ENCODE measurements around the gene NEURL3. TPM values are rescaled to one million over a fixed set of nuclear protein-coding genes. Genes with fewer than 3 reads are reported as not detected.

The NEURL3 gene
- total RNA-seq, 5 donors from 2014 or later (not counting 1 experiment from before 2014, with no cell fraction given): 0.23 TPM; not detected in 4

GRCh38 chr2:96533292-96534073 is 28.3 kb upstream of the NEURL3 start:
- H3K27ac ChIP-seq (ENCODE audit: low read length): no peak overlapping the region
- ATAC-seq (replicated peaks in 1 of 4): no peak
- 85% methylated on average over 5 of the region's 8 CpGs for WGBS (ENCODE audit: insufficient coverage)
- H3K9me3 ChIP-seq: no peaks in the 10 kb centered on the region
- Mint-ChIP-seq H3K27me3 (no peaks in the 10 kb centered on the region), H3K9me3 (no peaks in the 10 kb centered on the region), H3K27ac (peak overlapping the region; percentile 29 to 56), H3K4me1 (peaks cover 54 to 57% (median 55%) of the 10 kb centered on the region in 3 donors), H3K36me3 (no peaks in the 10 kb centered on the region), H3K4me3 (no peak overlapping the region)
- DNase-seq: no peak
- H3K4me3 ChIP-seq (ENCODE audit: control insufficient read depth in 1 of 2, extremely low read depth in 1 of 2, low read length in 1 of 2): no peak overlapping the region
- no peaks in the 10 kb centered on the region for H3K36me3 ChIP-seq (ENCODE audit: control insufficient read depth in 2 of 2, extremely low read depth in 1 of 2, insufficient read depth in 1 of 2, low read length in 1 of 2)
- CTCF ChIA-PET: no interaction called here
- H3K27me3 ChIP-seq (replicated peaks in 1 of 2; ENCODE audit: control insufficient read depth in 2 of 2, extremely low read depth in 1 of 2, insufficient read depth in 2 of 2, low read length in 1 of 2): no peaks in the 10 kb centered on the region
- POLR2A ChIA-PET: interaction anchor here in 1 of 2 donors (1.1 kb wide), 1 partner anchor 15 kb away, joined by 3 read pairs; no protein-coding TSS in a partner anchor
- peaks cover 13 to 55% of the 10 kb centered on the region in 2 experiments for H3K4me1 ChIP-seq (ENCODE audit: control insufficient read depth in 1 of 2, extremely low read depth in 1 of 2, insufficient read depth in 2 of 2, low read length in 2 of 2)

- Histone ChIP-seq H3K9me3 (no peaks in the 10 kb centered on the region), H3K27ac (ENCODE audit: low read length) (peak overlapping the region; percentile 62), H3K4me3 (ENCODE audit: control insufficient read depth in 1 of 2, extremely low read depth in 1 of 2, low read length in 1 of 2) (no peak overlapping the region), H3K36me3 (ENCODE audit: control insufficient read depth in 2 of 2, extremely low read depth in 1 of 2, insufficient read depth in 1 of 2, low read length in 1 of 2) (no peaks in the 10 kb centered on the region), H3K4me1 (ENCODE audit: control insufficient read depth in 1 of 2, extremely low read depth in 1 of 2, insufficient read depth in 2 of 2, low read length in 2 of 2) (peaks cover 19 to 55% of the 10 kb centered on the region in 2 experiments), H3K27me3 (replicated peaks in 1 of 2; ENCODE audit: control insufficient read depth in 2 of 2, extremely low read depth in 1 of 2, insufficient read depth in 2 of 2, low read length in 1 of 2) (no peaks in the 10 kb centered on the region)
- DNase-seq (no peak), ATAC-seq (replicated peaks in 1 of 4) (no peak)
- Mint-ChIP-seq H3K4me3 (peak overlapping the region in 1 of 3 donors; percentile 84), H3K36me3 (no peaks in the 10 kb centered on the region), H3K9me3 (no peaks in the 10 kb centered on the region), H3K27me3 (no peaks in the 10 kb centered on the region), H3K27ac (peak overlapping the region; percentile 80 to 90), H3K4me1 (peaks cover 58 to 64% (median 61%) of the 10 kb centered on the region in 3 donors)
- POLR2A ChIA-PET: interaction anchor here in 1 of 2 donors (0.9 kb wide), 1 partner anchor 25 kb away, joined by 3 read pairs; no protein-coding TSS in a partner anchor
- no CpG with 5 or more reads among the region's 7 CpGs for WGBS (ENCODE audit: insufficient coverage)
- CTCF ChIA-PET: interaction anchor here in 1 of 2 donors (1.0 kb wide), 1 partner anchor 21 kb away, joined by 4 read pairs; no protein-coding TSS in a partner anchor
Observed at GRCh38 chr2:96532641-96533291, 27.6 kb upstream of the NEURL3 start.

- 12% methylated on average over 3 of the region's 23 CpGs for WGBS (ENCODE audit: insufficient coverage)
- H3K9me3 Mint-ChIP-seq: no peaks in the 10 kb centered on the region
- peak; percentile 10 to 64 (median 18) for ATAC-seq (replicated peaks in 1 of 4)
- Histone ChIP-seq H3K4me3 (ENCODE audit: control insufficient read depth in 1 of 2, extremely low read depth in 1 of 2, low read length in 1 of 2) (peak overlapping the region; percentile 22 to 58), H3K27me3 (replicated peaks in 1 of 2; ENCODE audit: control insufficient read depth in 2 of 2, extremely low read depth in 1 of 2, insufficient read depth in 2 of 2, low read length in 1 of 2) (no peaks in the 10 kb centered on the region), H3K27ac (ENCODE audit: low read length) (peak overlapping the region; percentile 62), H3K9me3 (no peaks in the 10 kb centered on the region), H3K4me1 (ENCODE audit: control insufficient read depth in 1 of 2, extremely low read depth in 1 of 2, insufficient read depth in 2 of 2, low read length in 2 of 2) (peaks cover 21 to 59% of the 10 kb centered on the region in 2 experiments), H3K36me3 (ENCODE audit: control insufficient read depth in 2 of 2, extremely low read depth in 1 of 2, insufficient read depth in 1 of 2, low read length in 1 of 2) (no peaks in the 10 kb centered on the region)
- H3K27me3 Mint-ChIP-seq: no peaks in the 10 kb centered on the region
- CTCF ChIA-PET: interaction anchor here in 1 of 2 donors (0.5 to 1.0 kb wide), 4 partner anchors 15 to 258 kb away, joined by 3 to 4 read pairs (median 4); no protein-coding TSS in a partner anchor
- H3K4me1 Mint-ChIP-seq: peaks cover 60 to 68% (median 65%) of the 10 kb centered on the region in 3 donors
- POLR2A ChIA-PET: interaction anchor here (0.6 to 1.0 kb wide), 5 partner anchors 13 to 63 kb away, joined by 3 to 6 read pairs (median 3); no protein-coding TSS in a partner anchor
- H3K27ac Mint-ChIP-seq: peak overlapping the region; percentile 80 to 90
- DNase-seq: peak; percentile 38 to 97 (median 87)
- no peaks in the 10 kb centered on the region for H3K36me3 Mint-ChIP-seq
- H3K4me3 Mint-ChIP-seq: peak overlapping the region; percentile 61 to 84 (median 68)
Observed at GRCh38 chr2:96531872-96532505, 26.8 kb upstream of the NEURL3 start.

- no peaks in the 10 kb centered on the region for H3K36me3 Mint-ChIP-seq
- Histone ChIP-seq H3K27ac (ENCODE audit: low read length) (peak overlapping the region; percentile 62), H3K27me3 (replicated peaks in 1 of 2; ENCODE audit: control insufficient read depth in 2 of 2, extremely low read depth in 1 of 2, insufficient read depth in 2 of 2, low read length in 1 of 2) (peaks cover 0 to under 1% of the 10 kb centered on the region in 2 experiments), H3K4me1 (ENCODE audit: control insufficient read depth in 1 of 2, extremely low read depth in 1 of 2, insufficient read depth in 2 of 2, low read length in 2 of 2) (peaks cover 21 to 64% of the 10 kb centered on the region in 2 experiments), H3K36me3 (ENCODE audit: control insufficient read depth in 2 of 2, extremely low read depth in 1 of 2, insufficient read depth in 1 of 2, low read length in 1 of 2) (no peaks in the 10 kb centered on the region), H3K9me3 (no peaks in the 10 kb centered on the region), H3K4me3 (ENCODE audit: control insufficient read depth in 1 of 2, extremely low read depth in 1 of 2, low read length in 1 of 2) (peak overlapping the region in 1 of 2 donors; percentile 58)
- H3K9me3 Mint-ChIP-seq: no peaks in the 10 kb centered on the region
- POLR2A ChIA-PET: interaction anchor here (0.6 to 1.5 kb wide), 5 partner anchors 13 to 63 kb away, joined by 3 to 6 read pairs (median 4); no protein-coding TSS in a partner anchor
- no peak for DNase-seq
- no peak for ATAC-seq (replicated peaks in 1 of 4)
- peaks cover 64 to 73% (median 69%) of the 10 kb centered on the region in 3 donors for H3K4me1 Mint-ChIP-seq
- CTCF ChIA-PET: interaction anchor here in 1 of 2 donors (0.5 to 1.0 kb wide), 3 partner anchors 22 to 257 kb away, joined by 3 to 4 read pairs (median 3); no protein-coding TSS in a partner anchor
- H3K4me3 Mint-ChIP-seq: peak overlapping the region in 2 of 3 donors; percentile 68 to 84
- WGBS (ENCODE audit: insufficient coverage): 82% methylated on average over 3 of the region's 9 CpGs
- H3K27ac Mint-ChIP-seq: peak overlapping the region in 1 of 2 donors; percentile 90
- H3K27me3 Mint-ChIP-seq: no peaks in the 10 kb centered on the region
Observed at GRCh38 chr2:96531366-96531765, 26.2 kb upstream of the NEURL3 start.

GRCh38 chr2:96530474-96531357 is 25.6 kb upstream of the NEURL3 start:
- no peak overlapping the region for H3K27ac ChIP-seq (ENCODE audit: low read length)
- CTCF ChIA-PET: interaction anchor here (1.1 to 1.2 kb wide), 2 partner anchors 23 to 24 kb away, joined by 3 to 4 read pairs; no protein-coding TSS in a partner anchor
- no peak overlapping the region for H3K4me3 ChIP-seq (ENCODE audit: control insufficient read depth in 1 of 2, extremely low read depth in 1 of 2, low read length in 1 of 2)
- Mint-ChIP-seq H3K27me3 (no peaks in the 10 kb centered on the region), H3K9me3 (no peaks in the 10 kb centered on the region), H3K4me1 (peaks cover 58 to 72% (median 65%) of the 10 kb centered on the region in 3 donors), H3K4me3 (peak overlapping the region in 1 of 3 donors; percentile 84), H3K36me3 (no peaks in the 10 kb centered on the region), H3K27ac (peak overlapping the region; percentile 57 to 90)
- ATAC-seq (replicated peaks in 1 of 4): no peak
- no peak for DNase-seq
- H3K9me3 ChIP-seq: no peaks in the 10 kb centered on the region
- no peaks in the 10 kb centered on the region for H3K36me3 ChIP-seq (ENCODE audit: control insufficient read depth in 2 of 2, extremely low read depth in 1 of 2, insufficient read depth in 1 of 2, low read length in 1 of 2)
- H3K27me3 ChIP-seq (replicated peaks in 1 of 2; ENCODE audit: control insufficient read depth in 2 of 2, extremely low read depth in 1 of 2, insufficient read depth in 2 of 2, low read length in 1 of 2): peaks cover 0 to 5% of the 10 kb centered on the region in 2 experiments
- H3K4me1 ChIP-seq (ENCODE audit: control insufficient read depth in 1 of 2, extremely low read depth in 1 of 2, insufficient read depth in 2 of 2, low read length in 2 of 2): peaks cover 17 to 64% of the 10 kb centered on the region in 2 experiments
- 88% methylated on average over 10 of the region's 16 CpGs for WGBS (ENCODE audit: insufficient coverage)
- POLR2A ChIA-PET: interaction anchor here in 1 of 2 donors (1.5 kb wide), 1 partner anchor 17 kb away, joined by 5 read pairs; no protein-coding TSS in a partner anchor

Data from T-cell (primary cell).